K562 (cell line): ENCODE results near the gene NALCN. TPM values are rescaled to one million over a fixed set of nuclear protein-coding genes. Genes with fewer than 3 reads are reported as not detected.

Source experiments
- ATAC-seq: fragments of 200-7000 bp; cut with Tn5 transposase; 3 replicates; pipeline ENCODE4 v1.9.1; 2020; ENCODE audit warnings: moderate library complexity
- BruUV-seq: library from RNA; stranded (reverse); fragments of 400-500 nt; replicated peaks from 2 replicates; lab custom pipeline; 2021; lab: Mats Ljungman, UMichigan
- CTCF ChIA-PET: fragments of 300-600 bp; formaldehyde crosslinking; extraction: SDS; loops from one replicate; lab custom pipeline; 2021; ENCODE audit warnings: low intra/inter-chr PET ratio; lab: Yijun Ruan, JAX
- POLR2A ChIA-PET: fragments of 300-600, 350-650 bp; sonication (Branson Sonifier 250); formaldehyde crosslinking; extraction: SDS; loops from one replicate; lab custom pipeline; 2021; ENCODE audit warnings: antibody characterized with exemption, inconsistent platforms; lab: Yijun Ruan, JAX
- DNase-seq, 4 experiments: peaks; one replicate each; pipeline versions ENCODE4 v3.0.0 to v3.0.0-alpha.2; 2011 to 2018; ENCODE audit warnings: low spot score in 3 of 4, mixed read lengths in 3 of 4; ENCODE audit errors: extremely low read depth in 1 of 4
- FAIRE-seq: peaks from 2 replicates; lab custom pipeline; 2011; peaks lifted over from hg19 to GRCh38; lab: Jason Lieb, UNC
- H2AFZ ChIP-seq: 2 replicates; pipeline ENCODE4 v1.6.0; 2011; ENCODE audit warnings: low read depth, low read length, control low read depth, inconsistent platforms
- H3K27ac ChIP-seq: fragments of 200-600 bp; 3 replicates; pipeline ENCODE4 v1.8.0; 2011; ENCODE audit warnings: low read depth, mild to moderate bottlenecking, control low read depth, inconsistent platforms, low read length, moderate library complexity, mixed read lengths; ENCODE audit errors: extremely low read depth
- H3K27me3 ChIP-seq, 2 experiments: fragments of 300-600 bp in 1 of 2; 2 replicates in 1 of 2; 3 replicates in 1 of 2; pipeline versions ENCODE4 v1.6.0 to v1.8.0; 2011; ENCODE audit warnings: inconsistent platforms in 2 of 2, low read length in 2 of 2, mild to moderate bottlenecking in 1 of 2, mixed read lengths in 1 of 2, moderate library complexity in 1 of 2; ENCODE audit not compliant: control insufficient read depth in 2 of 2, insufficient read depth in 2 of 2
- H3K36me3 ChIP-seq: fragments of 300-600 bp; 3 replicates; pipeline ENCODE4 v1.8.0; 2011; ENCODE audit warnings: mild to moderate bottlenecking, low read length, inconsistent platforms; ENCODE audit not compliant: control insufficient read depth, insufficient read depth
- H3K4me1 ChIP-seq, 2 experiments: fragments of 200-600 bp in 1 of 2; replicated peaks in 1 of 2; 2 replicates in 1 of 2; 3 replicates in 1 of 2; pipeline versions ENCODE4 v1.5.1 to v1.8.0; 2011; ENCODE audit warnings: inconsistent platforms in 2 of 2, low read length in 2 of 2, mild to moderate bottlenecking in 1 of 2, mixed read lengths in 1 of 2, moderate library complexity in 1 of 2; ENCODE audit not compliant: control insufficient read depth in 2 of 2, insufficient read depth in 2 of 2
- H3K4me2 ChIP-seq: 2 replicates; pipeline ENCODE4 v1.6.1; 2011; ENCODE audit warnings: low read length, control low read depth, inconsistent platforms, mixed read lengths; ENCODE audit not compliant: insufficient read depth
- H3K4me3 ChIP-seq: fragments of 200-600 bp; sonication (generic), shearing (Covaris generic); 2 replicates; pipeline ENCODE4 v1.5.1; 2016; ENCODE audit warnings: control low read depth, inconsistent platforms
- H3K79me2 ChIP-seq: fragments of 200-600 bp; 3 replicates; pipeline ENCODE4 v1.8.0; 2011; ENCODE audit warnings: low read length, inconsistent platforms; ENCODE audit not compliant: control insufficient read depth, insufficient read depth
- H3K9ac ChIP-seq, 2 experiments: 2 replicates each; pipeline versions ENCODE4 v1.6.0 to v1.6.1; 2011; ENCODE audit warnings: low read depth in 2 of 2, low read length in 2 of 2, control low read depth in 1 of 2, inconsistent platforms in 1 of 2, mild to moderate bottlenecking in 1 of 2, mixed read lengths in 1 of 2; ENCODE audit not compliant: insufficient read depth in 1 of 2
- H3K9me1 ChIP-seq: one replicate; pipeline ENCODE4 v1.6.0; 2011; ENCODE audit warnings: inconsistent platforms, mild to moderate bottlenecking, low read length, moderate library complexity; ENCODE audit not compliant: control insufficient read depth, insufficient read depth
- H3K9me3 ChIP-seq: replicated peaks from 2 replicates; pipeline ENCODE4 v1.5.1; 2011; ENCODE audit warnings: low read depth, low read length, inconsistent platforms; ENCODE audit not compliant: control insufficient read depth, insufficient read depth
- H4K20me1 ChIP-seq: replicated peaks from 2 replicates; pipeline ENCODE4 v1.6.1; 2011; ENCODE audit warnings: low read length, inconsistent platforms, mixed read lengths; ENCODE audit not compliant: control insufficient read depth, insufficient read depth
- ARID1B ChIP-seq: fragments of 450-650 bp; IDR thresholded peaks from 2 replicates; pipeline ENCODE4 v1.6.1; 2016; ENCODE audit warnings: antibody characterized with exemption, mild to moderate bottlenecking, inconsistent platforms
- CXXC5 ChIP-seq: fragments of 250-450 bp; sonication (Bioruptor Pico); IDR thresholded peaks from 2 replicates; pipeline ENCODE4 v1.8.0; 2022; ENCODE audit warnings: inconsistent platforms, mild to moderate bottlenecking, moderate library complexity
- TCFL5 ChIP-seq: fragments of 250-450 bp; sonication (Bioruptor Pico); conservative IDR thresholded peaks from 2 replicates; pipeline ENCODE4 v1.6.1; 2021; ENCODE audit warnings: mild to moderate bottlenecking, moderate library complexity, matching md5 sums
- ZNF12 ChIP-seq: sonication (generic); formaldehyde crosslinking; IDR thresholded peaks from 2 replicates; pipeline ENCODE4 v1.4.0; 2020; ENCODE audit warnings: mild to moderate bottlenecking, missing genetic modification reagents
- ZNF551 ChIP-seq: fragments of 250-450 bp; sonication (Bioruptor Pico); IDR thresholded peaks from 2 replicates; pipeline ENCODE4 v1.5.0; 2021; ENCODE audit warnings: mild to moderate bottlenecking, moderate library complexity
- ZNF717 ChIP-seq: fragments of 250-450 bp; sonication (Bioruptor Pico); IDR thresholded peaks from 2 replicates; pipeline ENCODE4 v1.5.0; 2021
- WGBS: fragments of 100-300 bp; shearing (Covaris generic); methylation state at CpG from one replicate; pipeline ENCODE4 v1.1.6; 2016; ENCODE audit warnings: low coverage, mixed read lengths; ENCODE audit not compliant: insufficient coverage; ENCODE audit errors: missing lambda C conversion rate; 5-methylcytosine and 5-hydroxymethylcytosine counted together
- in situ Hi-C: fragments of 300-500 bp; cut with MboI; formaldehyde crosslinking; loops from 4 replicates; pipeline ENCODE4 v1.15.0; 2018; ENCODE audit warnings: inconsistent platforms, mixed read lengths
- intact Hi-C: fragments of 100-400 bp; cut with micrococcal nuclease; formaldehyde crosslinking; loops from 2 replicates; pipeline ENCODE4 v1.14.2; 2022
- polyA plus RNA-seq, 8 experiments: library from polyadenylated mRNA; depleted of rRNA in 4 of 8; stranded (reverse) in 5 of 8; unstranded in 3 of 8; fragments of >200 nt; fragmentation: Nextera tagmentation in 2 of 8; fragmentation: Illumina TruSeq in 1 of 8; extraction: Ambion mirVana in 2 of 8; extraction: Trizol in 1 of 8; gene quantifications; 2 replicates each; pipeline versions ENCODE4 v1.2.1 to v1.2.3, GENCODE V29; 2011 to 2014; ENCODE audit warnings: inconsistent platforms in 1 of 8, missing spikeins in 1 of 8
- total RNA-seq, 7 experiments: library from RNA; depleted of rRNA in 6 of 7; stranded (reverse); fragments of >200 nt in 6 of 7; fragmentation: Illumina TruSeq in 2 of 7; extraction: Trizol in 2 of 7; gene quantifications; 2 replicates each; pipeline versions ENCODE4 v1.2.1 to v1.2.3, GENCODE V29; 2011 to 2021; ENCODE audit warnings: low replicate concordance in 1 of 7
- TF ChIP-seq, protein P1 (sequence below): sonication (generic); formaldehyde crosslinking; IDR thresholded peaks from 2 replicates; pipeline ENCODE4 v1.8.0; 2022; ENCODE audit warnings: missing genetic modification reagents, mild to moderate bottlenecking, borderline replicate concordance
- TF ChIP-seq, protein P2 (sequence below): fragments of 450-650 bp; IDR thresholded peaks from 2 replicates; pipeline ENCODE4 v1.6.1; 2016
- TF ChIP-seq, protein P3 (sequence below): fragments of 250-450 bp; sonication (Bioruptor Pico); IDR thresholded peaks from 2 replicates; pipeline ENCODE4 v1.4.0; 2020; ENCODE audit warnings: mild to moderate bottlenecking, moderate library complexity
- TF ChIP-seq, protein P4 (sequence below): sonication (generic); formaldehyde crosslinking; IDR thresholded peaks from 2 replicates; pipeline ENCODE4 v1.8.1; 2023; ENCODE audit warnings: mild to moderate bottlenecking, missing genetic modification reagents

Gene NALCN
- total and polyA plus RNA-seq, 9 of the 15 experiments (the other 6 are each of a cell fraction or from before 2014, with no cell fraction given): not detected

DNA sequence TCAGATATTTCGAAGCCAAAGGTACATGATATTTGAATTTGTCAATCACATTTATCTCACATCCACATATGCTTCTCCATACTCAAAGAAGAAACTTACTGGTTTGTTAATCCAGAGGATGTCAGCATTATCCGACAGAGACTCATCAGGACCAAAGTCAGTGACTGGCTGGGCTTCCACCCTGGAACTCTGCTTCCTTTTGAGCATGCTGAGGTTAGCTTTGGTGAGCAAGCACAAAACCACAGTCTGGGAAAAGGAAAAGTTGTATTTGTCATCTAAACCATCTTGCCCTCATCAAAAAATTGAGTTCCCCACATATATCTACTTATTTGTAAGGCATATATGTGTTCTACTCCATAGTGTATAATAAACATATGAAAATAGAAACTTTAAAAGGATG, 17.4 kb downstream of the NALCN start:
- Histone ChIP-seq H3K79me2 (no peaks in the 10 kb centered on the region), H3K27ac (no peak overlapping the region), H3K4me1 (no peaks in the 10 kb centered on the region), H3K4me3 (no peak overlapping the region), H3K9me3 (no peaks in the 10 kb centered on the region), H3K4me2 (no peak overlapping the region), H4K20me1 (no peaks in the 10 kb centered on the region), H2AFZ (no peak overlapping the region), H3K36me3 (no peaks in the 10 kb centered on the region), H3K9me1 (no peaks in the 10 kb centered on the region), H3K27me3 (no peaks in the 10 kb centered on the region), H3K9ac (no peak overlapping the region)
- TF ChIP-seq ZNF551 (CRISPR knock-in tag): no peak
- no peak for TF ChIP-seq ARID1B
- WGBS: 0% methylated on average over 1 of the region's 2 CpGs
- ChIA-PET CTCF (no interaction called here), POLR2A (no interaction called here)
- DNase-seq (no peak), FAIRE-seq (no peak), ATAC-seq (no peak)
- intact Hi-C loops: no loop called here
- in situ Hi-C loops: no loop called here
- BruUV-seq: no TSS peak

DNA sequence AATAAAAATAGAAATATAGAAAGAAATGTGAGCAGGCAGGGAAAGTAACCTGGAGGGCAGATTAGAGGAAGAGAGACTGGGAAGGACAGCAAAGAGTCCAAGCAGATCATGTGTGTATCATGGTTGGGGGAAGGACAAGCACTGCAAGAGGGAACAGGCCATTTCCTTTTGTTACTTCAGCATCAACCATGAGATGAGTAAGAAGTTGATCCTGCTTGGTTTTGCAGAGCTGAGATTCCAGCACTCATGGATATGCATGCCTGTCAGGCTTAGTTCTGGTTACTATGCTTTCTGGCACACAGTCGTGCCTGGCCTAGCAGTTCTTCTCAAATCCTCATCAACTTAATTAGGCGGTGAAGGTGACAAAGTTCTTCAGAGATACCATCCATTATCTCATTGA, 18.1 kb downstream of the NALCN start:
- no peaks in the 10 kb centered on the region for H3K79me2 ChIP-seq
- POLR2A ChIA-PET: no interaction called here
- ATAC-seq (no peak), FAIRE-seq (no peak), DNase-seq (no peak)
- no peak overlapping the region for H3K4me3 ChIP-seq
- no peaks in the 10 kb centered on the region for H3K4me1 ChIP-seq
- H3K27ac ChIP-seq: no peak overlapping the region
- no TSS peak for BruUV-seq
- H3K9me3 ChIP-seq: no peaks in the 10 kb centered on the region
- H3K4me2 ChIP-seq: no peak overlapping the region
- H4K20me1 ChIP-seq: no peaks in the 10 kb centered on the region
- no peak overlapping the region for H2AFZ ChIP-seq
- CTCF ChIA-PET: no interaction called here
- intact Hi-C loops: no loop called here
- in situ Hi-C loops: no loop called here
- no peaks in the 10 kb centered on the region for H3K9me1 ChIP-seq
- 0% methylated on average over 2 of the region's 2 CpGs for WGBS
- H3K9ac ChIP-seq: no peak overlapping the region
- no peaks in the 10 kb centered on the region for H3K27me3 ChIP-seq
- H3K36me3 ChIP-seq: no peaks in the 10 kb centered on the region
- TF ChIP-seq, protein P1, sequence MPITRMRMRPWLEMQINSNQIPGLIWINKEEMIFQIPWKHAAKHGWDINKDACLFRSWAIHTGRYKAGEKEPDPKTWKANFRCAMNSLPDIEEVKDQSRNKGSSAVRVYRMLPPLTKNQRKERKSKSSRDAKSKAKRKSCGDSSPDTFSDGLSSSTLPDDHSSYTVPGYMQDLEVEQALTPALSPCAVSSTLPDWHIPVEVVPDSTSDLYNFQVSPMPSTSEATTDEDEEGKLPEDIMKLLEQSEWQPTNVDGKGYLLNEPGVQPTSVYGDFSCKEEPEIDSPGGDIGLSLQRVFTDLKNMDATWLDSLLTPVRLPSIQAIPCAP (CRISPR knock-in tag): no peak
- TF ChIP-seq CXXC5 (CRISPR knock-in tag) (no peak), ZNF12 (no peak), TCFL5 (CRISPR knock-in tag) (no peak), ZNF717 (CRISPR knock-in tag) (no peak)
- TF ChIP-seq, protein P2, sequence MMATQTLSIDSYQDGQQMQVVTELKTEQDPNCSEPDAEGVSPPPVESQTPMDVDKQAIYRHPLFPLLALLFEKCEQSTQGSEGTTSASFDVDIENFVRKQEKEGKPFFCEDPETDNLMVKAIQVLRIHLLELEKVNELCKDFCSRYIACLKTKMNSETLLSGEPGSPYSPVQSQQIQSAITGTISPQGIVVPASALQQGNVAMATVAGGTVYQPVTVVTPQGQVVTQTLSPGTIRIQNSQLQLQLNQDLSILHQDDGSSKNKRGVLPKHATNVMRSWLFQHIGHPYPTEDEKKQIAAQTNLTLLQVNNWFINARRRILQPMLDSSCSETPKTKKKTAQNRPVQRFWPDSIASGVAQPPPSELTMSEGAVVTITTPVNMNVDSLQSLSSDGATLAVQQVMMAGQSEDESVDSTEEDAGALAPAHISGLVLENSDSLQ: no peak
- TF ChIP-seq, protein P3, sequence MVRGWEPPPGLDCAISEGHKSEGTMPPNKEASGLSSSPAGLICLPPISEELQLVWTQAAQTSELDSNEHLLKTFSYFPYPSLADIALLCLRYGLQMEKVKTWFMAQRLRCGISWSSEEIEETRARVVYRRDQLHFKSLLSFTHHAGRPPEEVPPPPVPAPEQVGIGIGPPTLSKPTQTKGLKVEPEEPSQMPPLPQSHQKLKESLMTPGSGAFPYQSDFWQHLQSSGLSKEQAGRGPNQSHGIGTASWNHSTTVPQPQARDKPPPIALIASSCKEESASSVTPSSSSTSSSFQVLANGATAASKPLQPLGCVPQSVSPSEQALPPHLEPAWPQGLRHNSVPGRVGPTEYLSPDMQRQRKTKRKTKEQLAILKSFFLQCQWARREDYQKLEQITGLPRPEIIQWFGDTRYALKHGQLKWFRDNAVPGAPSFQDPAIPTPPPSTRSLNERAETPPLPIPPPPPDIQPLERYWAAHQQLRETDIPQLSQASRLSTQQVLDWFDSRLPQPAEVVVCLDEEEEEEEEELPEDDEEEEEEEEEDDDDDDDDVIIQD (CRISPR knock-in tag): no peak
- TF ChIP-seq, protein P4, sequence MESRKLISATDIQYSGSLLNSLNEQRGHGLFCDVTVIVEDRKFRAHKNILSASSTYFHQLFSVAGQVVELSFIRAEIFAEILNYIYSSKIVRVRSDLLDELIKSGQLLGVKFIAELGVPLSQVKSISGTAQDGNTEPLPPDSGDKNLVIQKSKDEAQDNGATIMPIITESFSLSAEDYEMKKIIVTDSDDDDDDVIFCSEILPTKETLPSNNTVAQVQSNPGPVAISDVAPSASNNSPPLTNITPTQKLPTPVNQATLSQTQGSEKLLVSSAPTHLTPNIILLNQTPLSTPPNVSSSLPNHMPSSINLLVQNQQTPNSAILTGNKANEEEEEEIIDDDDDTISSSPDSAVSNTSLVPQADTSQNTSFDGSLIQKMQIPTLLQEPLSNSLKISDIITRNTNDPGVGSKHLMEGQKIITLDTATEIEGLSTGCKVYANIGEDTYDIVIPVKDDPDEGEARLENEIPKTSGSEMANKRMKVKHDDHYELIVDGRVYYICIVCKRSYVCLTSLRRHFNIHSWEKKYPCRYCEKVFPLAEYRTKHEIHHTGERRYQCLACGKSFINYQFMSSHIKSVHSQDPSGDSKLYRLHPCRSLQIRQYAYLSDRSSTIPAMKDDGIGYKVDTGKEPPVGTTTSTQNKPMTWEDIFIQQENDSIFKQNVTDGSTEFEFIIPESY (CRISPR knock-in tag): no peak
